Trophoblast cell (in vitro differentiated cells and primary cell): Measurements from ENCODE around the gene ROR2.

Experiments used
- DNase-seq, 2 donors: peaks; one replicate each; pipeline ENCODE4 v3.0.0-alpha.2; 2016
- H2AFZ ChIP-seq: 2 replicates; pipeline ENCODE4 v1.6.1; 2013; ENCODE audit warnings: low read length, moderate library complexity, mild to moderate bottlenecking; ENCODE audit not compliant: insufficient read depth, poor library complexity
- H2AK5ac ChIP-seq: 2 replicates; pipeline ENCODE4 v1.6.1; 2013; ENCODE audit warnings: mild to moderate bottlenecking, low read length
- H2BK120ac ChIP-seq: 2 replicates; pipeline ENCODE4 v1.6.1; 2013; ENCODE audit warnings: low read length, mild to moderate bottlenecking, moderate library complexity; ENCODE audit not compliant: insufficient read depth, poor library complexity
- H2BK12ac ChIP-seq: 2 replicates; pipeline ENCODE4 v1.6.1; 2013; ENCODE audit warnings: mild to moderate bottlenecking, low read length, moderate library complexity
- H2BK5ac ChIP-seq: 2 replicates; pipeline ENCODE4 v1.6.1; 2013; ENCODE audit warnings: low read length, low read depth, moderate library complexity, mild to moderate bottlenecking; ENCODE audit not compliant: poor library complexity
- H3K14ac ChIP-seq: 2 replicates; pipeline ENCODE4 v1.6.1; 2013; ENCODE audit warnings: mild to moderate bottlenecking, low read length
- H3K18ac ChIP-seq: 2 replicates; pipeline ENCODE4 v1.6.1; 2013; ENCODE audit warnings: mild to moderate bottlenecking, low read length
- H3K23ac ChIP-seq: 2 replicates; pipeline ENCODE4 v1.6.1; 2013; ENCODE audit warnings: low read length
- H3K27ac ChIP-seq: 2 replicates; pipeline ENCODE4 v1.5.1; 2013; ENCODE audit warnings: low read depth, mild to moderate bottlenecking, inconsistent platforms, low read length, moderate library complexity
- H3K27me3 ChIP-seq: 2 replicates; pipeline ENCODE4 v1.6.1; 2013; ENCODE audit warnings: inconsistent platforms, mild to moderate bottlenecking, low read length, moderate library complexity; ENCODE audit not compliant: insufficient read depth
- H3K36me3 ChIP-seq, 2 experiments: 1 replicate in 1 of 2; 2 replicates in 1 of 2; pipeline ENCODE4 v1.6.1; 2013; ENCODE audit warnings: low read length in 2 of 2, mild to moderate bottlenecking in 2 of 2, moderate library complexity in 1 of 2; ENCODE audit not compliant: insufficient read depth in 2 of 2, control insufficient read depth in 1 of 2
- H3K4ac ChIP-seq: 2 replicates; pipeline ENCODE4 v1.6.1; 2013; ENCODE audit warnings: low read depth, mild to moderate bottlenecking, low read length, moderate library complexity
- H3K4me1 ChIP-seq, 2 experiments: 1 replicate in 1 of 2; 2 replicates in 1 of 2; pipeline ENCODE4 v1.6.1; 2013; ENCODE audit warnings: low read length in 2 of 2, mild to moderate bottlenecking in 2 of 2, moderate library complexity in 1 of 2; ENCODE audit not compliant: insufficient read depth in 2 of 2, control insufficient read depth in 1 of 2
- H3K4me2 ChIP-seq: 2 replicates; pipeline ENCODE4 v1.6.1; 2013; ENCODE audit warnings: inconsistent platforms, mild to moderate bottlenecking, low read length, moderate library complexity
- H3K4me3 ChIP-seq: 2 replicates; pipeline ENCODE4 v1.5.1; 2013; ENCODE audit warnings: mild to moderate bottlenecking, low read depth, low read length, inconsistent platforms
- H3K79me1 ChIP-seq: one replicate; pipeline ENCODE4 v1.6.1; 2013; ENCODE audit warnings: low read length
- H3K79me2 ChIP-seq: 2 replicates; pipeline ENCODE4 v1.6.1; 2013; ENCODE audit warnings: low read length, mild to moderate bottlenecking; ENCODE audit not compliant: control insufficient read depth, insufficient read depth, poor library complexity
- H3K9ac ChIP-seq: 2 replicates; pipeline ENCODE4 v1.6.1; 2013; ENCODE audit warnings: mild to moderate bottlenecking, low read length
- H3K9me3 ChIP-seq: 2 replicates; pipeline ENCODE4 v1.6.1; 2013; ENCODE audit warnings: low read depth, mild to moderate bottlenecking, control low read depth, inconsistent platforms, low read length; ENCODE audit not compliant: insufficient read depth
- H4K12ac ChIP-seq: 2 replicates; pipeline ENCODE4 v1.6.1; 2013; ENCODE audit warnings: low read depth, mild to moderate bottlenecking, low read length, moderate library complexity
- H4K8ac ChIP-seq: 2 replicates; pipeline ENCODE4 v1.6.1; 2013; ENCODE audit warnings: low read depth, mild to moderate bottlenecking, low read length, moderate library complexity
- H4K91ac ChIP-seq: one replicate; pipeline ENCODE4 v1.6.1; 2013; ENCODE audit warnings: low read depth, mild to moderate bottlenecking, low read length, moderate library complexity
- WGBS: extraction: QIAGEN DNeasy Blood & Tissue Kit; methylation state at CpG from one replicate; pipeline ENCODE4 v1.1.7; 2013; ENCODE audit warnings: missing lambda C conversion rate; ENCODE audit not compliant: insufficient read length, insufficient coverage; ENCODE audit errors: extremely low coverage; 5-methylcytosine and 5-hydroxymethylcytosine counted together

ROR2 gene

GRCh38 chr9:91907484-91908292, 42.3 kb downstream of the ROR2 start:
- WGBS: no CpG with 5 or more reads among the region's 8 CpGs
- Histone ChIP-seq H3K23ac (no peak overlapping the region), H3K14ac (no peak overlapping the region), H2BK12ac (no peak overlapping the region), H3K79me1 (no peaks in the 10 kb centered on the region), H2BK120ac (no peak overlapping the region), H3K4ac (no peak overlapping the region), H3K79me2 (no peaks in the 10 kb centered on the region), H3K36me3 (no peaks in the 10 kb centered on the region), H2AFZ (no peak overlapping the region), H3K4me1 (no peaks in the 10 kb centered on the region), H3K27ac (no peak overlapping the region), H4K91ac (no peak overlapping the region), H4K12ac (no peak overlapping the region), H3K4me2 (no peak overlapping the region), H2BK5ac (no peak overlapping the region), H3K9me3 (no peaks in the 10 kb centered on the region), H3K27me3 (no peaks in the 10 kb centered on the region), H4K8ac (no peak overlapping the region), H3K4me3 (no peak overlapping the region), H2AK5ac (no peak overlapping the region), H3K18ac (no peak overlapping the region), H3K9ac (no peak overlapping the region)
- DNase-seq: no peak

GRCh38 chr9:91905991-91906469, 44.0 kb downstream of the ROR2 start:
- Histone ChIP-seq H3K23ac (no peak overlapping the region), H3K4me1 (no peaks in the 10 kb centered on the region), H3K27ac (no peak overlapping the region), H3K79me1 (no peaks in the 10 kb centered on the region), H2AK5ac (no peak overlapping the region), H3K4ac (no peak overlapping the region), H2AFZ (no peak overlapping the region), H3K4me2 (no peak overlapping the region), H3K9ac (no peak overlapping the region), H3K79me2 (no peaks in the 10 kb centered on the region), H3K27me3 (no peaks in the 10 kb centered on the region), H2BK12ac (no peak overlapping the region), H3K14ac (no peak overlapping the region), H3K9me3 (no peaks in the 10 kb centered on the region), H4K91ac (no peak overlapping the region), H3K4me3 (no peak overlapping the region), H4K8ac (no peak overlapping the region), H4K12ac (no peak overlapping the region), H2BK120ac (no peak overlapping the region), H2BK5ac (no peak overlapping the region), H3K36me3 (no peaks in the 10 kb centered on the region), H3K18ac (no peak overlapping the region)
- DNase-seq: peak in 1 of 2 donors; percentile 3
- WGBS: no CpG with 5 or more reads among the region's 11 CpGs

GRCh38 chr9:91905237-91905650, 44.8 kb downstream of the ROR2 start:
- Histone ChIP-seq H3K4ac (no peak overlapping the region), H3K23ac (no peak overlapping the region), H3K79me1 (no peaks in the 10 kb centered on the region), H4K12ac (no peak overlapping the region), H3K27ac (no peak overlapping the region), H3K79me2 (no peaks in the 10 kb centered on the region), H3K4me1 (peaks cover 0 to under 1% of the 10 kb centered on the region in 2 experiments), H3K27me3 (no peaks in the 10 kb centered on the region), H4K91ac (no peak overlapping the region), H2BK5ac (no peak overlapping the region), H2AK5ac (no peak overlapping the region), H3K36me3 (no peaks in the 10 kb centered on the region), H2BK12ac (no peak overlapping the region), H4K8ac (no peak overlapping the region), H2AFZ (no peak overlapping the region), H3K18ac (no peak overlapping the region), H3K14ac (no peak overlapping the region), H2BK120ac (no peak overlapping the region), H3K4me3 (no peak overlapping the region), H3K9me3 (no peaks in the 10 kb centered on the region), H3K4me2 (no peak overlapping the region), H3K9ac (no peak overlapping the region)
- WGBS: 100% methylated on average over 1 of the region's 1 CpG
- no peak for DNase-seq

GRCh38 chr9:91904588-91905236, 45.3 kb downstream of the ROR2 start:
- Histone ChIP-seq H2AFZ (no peak overlapping the region), H3K27me3 (no peaks in the 10 kb centered on the region), H3K14ac (no peak overlapping the region), H3K79me2 (no peaks in the 10 kb centered on the region), H3K36me3 (no peaks in the 10 kb centered on the region), H3K27ac (no peak overlapping the region), H3K79me1 (no peaks in the 10 kb centered on the region), H3K9me3 (no peaks in the 10 kb centered on the region), H3K4me2 (no peak overlapping the region), H4K8ac (no peak overlapping the region), H3K23ac (no peak overlapping the region), H3K4me3 (no peak overlapping the region), H4K12ac (no peak overlapping the region), H2AK5ac (no peak overlapping the region), H3K9ac (no peak overlapping the region), H4K91ac (no peak overlapping the region), H2BK12ac (no peak overlapping the region), H3K18ac (no peak overlapping the region), H2BK120ac (no peak overlapping the region), H3K4me1 (peaks cover 0 to 2% of the 10 kb centered on the region in 2 experiments), H3K4ac (no peak overlapping the region), H2BK5ac (no peak overlapping the region)
- WGBS: 100% methylated on average over 2 of the region's 10 CpGs
- no peak for DNase-seq
